HepG2 (cell line): Measurements from ENCODE around the gene POFUT1. TPM values are rescaled to one million over a fixed set of nuclear protein-coding genes. Genes with fewer than 3 reads are reported as not detected.
"Not testable (repeated sequence)": the region's sequence is repeated elsewhere in the genome, so short reads cannot be mapped to it uniquely, and the experiment has no call there.

Source experiments
- ATAC-seq: fragments of 200-7000 bp; cut with Tn5 transposase; 3 replicates; pipeline ENCODE4 v1.9.1; 2020; ENCODE audit warnings: mild to moderate bottlenecking, moderate library complexity
- BruUV-seq: library from RNA; stranded (reverse); fragments of 400-500 nt; replicated peaks from 2 replicates; lab custom pipeline; 2021; lab: Mats Ljungman, UMichigan
- CTCF ChIA-PET: fragments of 300-600 bp; formaldehyde crosslinking; extraction: SDS; loops from one replicate; lab custom pipeline; 2021; ENCODE audit warnings: low total read pairs, inconsistent platforms, low intra/inter-chr PET ratio; lab: Yijun Ruan, JAX
- POLR2A ChIA-PET: fragments of 350-600 bp; sonication (Branson Sonifier 250); formaldehyde crosslinking; loops from one replicate; lab custom pipeline; 2020; ENCODE audit warnings: antibody characterized with exemption, inconsistent platforms; lab: Yijun Ruan, JAX
- DNase-seq: peaks from one replicate; pipeline ENCODE4 v3.0.0-alpha.2; 2015; ENCODE audit warnings: low spot score
- FAIRE-seq: peaks from 3 replicates; lab custom pipeline; 2011; peaks lifted over from hg19 to GRCh38; lab: Jason Lieb, UNC
- H2AFZ ChIP-seq: one replicate; pipeline ENCODE4 v1.6.1; 2011; ENCODE audit warnings: low read length, inconsistent platforms
- H3K27ac ChIP-seq: fragments of 300-600 bp; 3 replicates; pipeline ENCODE4 v1.8.0; 2011; ENCODE audit warnings: mixed run types, mild to moderate bottlenecking, mixed read lengths, low read length, inconsistent platforms; ENCODE audit not compliant: insufficient read depth; ENCODE audit errors: extremely low read length
- H3K27me3 ChIP-seq, 2 experiments: fragments of 200-600 bp in 1 of 2; 2 replicates in 1 of 2; 3 replicates in 1 of 2; pipeline versions ENCODE4 v1.6.0 to v1.8.0; 2011; ENCODE audit warnings: low read length in 2 of 2, mild to moderate bottlenecking in 2 of 2, moderate library complexity in 2 of 2, inconsistent platforms in 1 of 2; ENCODE audit not compliant: insufficient read depth in 2 of 2, control insufficient read depth in 1 of 2
- H3K36me3 ChIP-seq, 2 experiments: fragments of 200-600 bp in 1 of 2; replicated peaks in 1 of 2; 2 replicates in 1 of 2; 3 replicates in 1 of 2; pipeline versions ENCODE4 v1.5.1 to v1.8.0; 2011; ENCODE audit warnings: low read length in 2 of 2, inconsistent platforms in 1 of 2; ENCODE audit not compliant: insufficient read depth in 2 of 2, control insufficient read depth in 1 of 2
- H3K4me1 ChIP-seq: 2 replicates; pipeline ENCODE4 v1.5.1; 2012; ENCODE audit warnings: low read length, inconsistent platforms; ENCODE audit not compliant: insufficient read depth
- H3K4me2 ChIP-seq: 2 replicates; pipeline ENCODE4 v1.6.0; 2011; ENCODE audit warnings: low read depth, low read length, inconsistent platforms
- H3K4me3 ChIP-seq, 3 experiments: fragments of 200-600 bp in 1 of 3; sonication (generic), shearing (Covaris generic) in 1 of 3; replicated peaks in 1 of 3; 2 replicates each; pipeline ENCODE4 v1.5.1; 2011 to 2016; ENCODE audit warnings: low read length in 3 of 3, inconsistent platforms in 2 of 3, low read depth in 2 of 3, mild to moderate bottlenecking in 2 of 3, control low read depth in 1 of 3, mixed read lengths in 1 of 3; ENCODE audit not compliant: insufficient read depth in 1 of 3
- H3K79me2 ChIP-seq: one replicate; pipeline ENCODE4 v1.6.1; 2011; ENCODE audit warnings: low read length, inconsistent platforms; ENCODE audit not compliant: insufficient read depth
- H3K9ac ChIP-seq: 2 replicates; pipeline ENCODE4 v1.6.0; 2011; ENCODE audit warnings: mild to moderate bottlenecking, low read depth, low read length, inconsistent platforms; ENCODE audit not compliant: insufficient read depth
- H3K9me3 ChIP-seq: 2 replicates; pipeline ENCODE4 v1.5.1; 2012; ENCODE audit warnings: mild to moderate bottlenecking, low read length
- H4K20me1 ChIP-seq: 2 replicates; pipeline ENCODE4 v1.6.0; 2011; ENCODE audit warnings: inconsistent platforms, mild to moderate bottlenecking, low read length, moderate library complexity; ENCODE audit not compliant: insufficient read depth
- MEF2D ChIP-seq: sonication (generic); formaldehyde crosslinking; IDR thresholded peaks from 2 replicates; pipeline ENCODE4 v1.5.1; 2020; ENCODE audit warnings: mild to moderate bottlenecking, missing genetic modification reagents
- NR2F2 ChIP-seq: IDR thresholded peaks from 2 replicates; pipeline ENCODE4 v1.6.1; 2012; ENCODE audit warnings: low read depth, inconsistent platforms, borderline replicate concordance
- POLR2G ChIP-seq: fragments of 200-400 bp; formaldehyde crosslinking; IDR thresholded peaks from 2 replicates; pipeline ENCODE4 v1.6.1; 2018; ENCODE audit warnings: mild to moderate bottlenecking, low read depth, low read length, moderate library complexity
- RBM22 ChIP-seq: fragments of 200-400 bp; formaldehyde crosslinking; optimal IDR thresholded peaks from 2 replicates; pipeline ENCODE3; 2017; ENCODE audit warnings: mild to moderate bottlenecking, low read length, moderate library complexity
- SAFB2 ChIP-seq: sonication (generic); formaldehyde crosslinking; IDR thresholded peaks from 2 replicates; pipeline ENCODE4 v1.5.1; 2020; ENCODE audit warnings: missing genetic modification reagents, low read depth, mild to moderate bottlenecking, borderline replicate concordance
- SIN3B ChIP-seq: fragments of 150-350 bp; IDR thresholded peaks from 2 replicates; pipeline ENCODE4 v1.6.1; 2014; ENCODE audit warnings: low read length
- SKI ChIP-seq: fragments of 450-650 bp; IDR thresholded peaks from one replicate; pipeline ENCODE4 v1.6.1; 2018; ENCODE audit warnings: mild to moderate bottlenecking; ENCODE audit not compliant: partially characterized antibody
- ZBTB26 ChIP-seq: IDR thresholded peaks from 2 replicates; pipeline ENCODE4 v1.6.1; 2016; ENCODE audit warnings: missing compliant biosample characterization, missing genetic modification reagents, borderline replicate concordance
- ZC3H13 ChIP-seq: sonication (generic); formaldehyde crosslinking; IDR thresholded peaks from 2 replicates; pipeline ENCODE4 v1.8.1; 2023; ENCODE audit warnings: mild to moderate bottlenecking, missing genetic modification reagents, moderate library complexity
- ZNF446 ChIP-seq: sonication (generic); formaldehyde crosslinking; IDR thresholded peaks from 2 replicates; pipeline ENCODE4 v1.5.0; 2020; ENCODE audit warnings: mild to moderate bottlenecking, missing genetic modification reagents
- ZNF768 ChIP-seq: sonication (generic); formaldehyde crosslinking; IDR thresholded peaks from 2 replicates; pipeline ENCODE4 v1.4.0; 2020; ENCODE audit warnings: missing genetic modification reagents
- ZNF883 ChIP-seq: sonication (generic); formaldehyde crosslinking; IDR thresholded peaks from 2 replicates; pipeline ENCODE4 v1.5.1; 2020; ENCODE audit warnings: mild to moderate bottlenecking, missing genetic modification reagents; ENCODE audit errors: not compliant biosample characterization
- WGBS: methylation state at CpG from one replicate; pipeline ENCODE4 v1.1.6; 2017; ENCODE audit warnings: low lambda C conversion rate; 5-methylcytosine and 5-hydroxymethylcytosine counted together
- in situ Hi-C: cut with HindIII; loops from 2 replicates; pipeline ENCODE4 v1.10.0; 2017; ENCODE audit warnings: low pct_unique_long_range_greater_than_20kb; ENCODE audit not compliant: extremely low pct_ligation_motif_present
- intact Hi-C: fragments of 100-400 bp; cut with micrococcal nuclease; formaldehyde crosslinking; loops from one replicate; pipeline ENCODE4 v1.10.0; 2022; ENCODE audit not compliant: unreplicated experiment
- polyA plus RNA-seq, 8 experiments: library from polyadenylated mRNA; depleted of rRNA in 3 of 8; stranded (reverse) in 7 of 8; unstranded in 1 of 8; fragments of >200 nt; fragmentation: Illumina TruSeq in 4 of 8; extraction: Trizol in 4 of 8; gene quantifications; 2 replicates each; pipeline versions ENCODE4 v1.2.1 to v1.2.3, GENCODE V29; 2011 to 2016; ENCODE audit warnings: low read depth in 4 of 8, missing spikeins in 1 of 8, mixed read lengths in 1 of 8; ENCODE audit not compliant: insufficient read depth in 1 of 8
- total RNA-seq, 5 experiments: library from RNA; depleted of rRNA; stranded (reverse); fragments of >200 nt; fragmentation: Illumina TruSeq; extraction: Trizol; gene quantifications; 2 replicates each; pipeline ENCODE4 v1.2.3, GENCODE V29; 2016; ENCODE audit warnings: low read depth in 1 of 5

Gene POFUT1
- total and polyA plus RNA-seq, 2 of the 13 experiments (the other 11 are each of a cell fraction or from before 2014, with no cell fraction given), result 35.5 to 58.3 TPM

GRCh38 chr20:32193336-32193735, 14.3 kb upstream of the POFUT1 start:
- FAIRE-seq, in situ Hi-C loops, H3K9me3 ChIP-seq, H3K4me2 ChIP-seq, ATAC-seq, DNase-seq, H2AFZ ChIP-seq, H3K79me2 ChIP-seq, BruUV-seq, H3K4me3 ChIP-seq, H3K27ac ChIP-seq: not testable (repeated sequence)
- H3K36me3 ChIP-seq, result peaks cover 34 to 51% of the 10 kb centered on the region in 2 experiments
- H4K20me1 ChIP-seq, result peaks cover 14% of the 10 kb centered on the region
- H3K4me1 ChIP-seq, result peaks cover 22% of the 10 kb centered on the region
- POLR2A ChIA-PET, result interaction anchor here (0.6 to 0.9 kb wide), 2 partner anchors 12 to 176 kb away, joined by 3 to 4 read pairs; no protein-coding TSS in a partner anchor
- TF ChIP-seq ZNF883 (CRISPR knock-in tag) (peak; percentile 17), RBM22 (peak; percentile 62), POLR2G (0 out of 2 replicates have a peak, but pooled peaks have one; percentile 30), ZNF446 (0 out of 2 replicates have a peak, but pooled peaks have one; percentile 47), ZC3H13 (CRISPR knock-in tag) (peak; percentile 86)
- TF ChIP-seq, all 625 proteins: peak for 5; not testable (repeated sequence) for 620
- CTCF ChIA-PET, H3K27me3 ChIP-seq, H3K9ac ChIP-seq, intact Hi-C loops: not testable (repeated sequence)
- WGBS, result 96% methylated on average over 5 of the region's 5 CpGs

GRCh38 chr20:32193996-32194395, 13.7 kb upstream of the POFUT1 start:
- Histone ChIP-seq H3K27ac (no peak overlapping the region), H3K4me1 (peaks cover 25% of the 10 kb centered on the region), H2AFZ (no peak overlapping the region), H3K9ac (no peak overlapping the region), H3K9me3 (no peaks in the 10 kb centered on the region), H3K4me3 (no peak overlapping the region), H3K4me2 (no peak overlapping the region), H3K79me2 (peaks cover 4% of the 10 kb centered on the region), H3K36me3 (peaks cover 38 to 57% of the 10 kb centered on the region in 2 experiments), H3K27me3 (no peaks in the 10 kb centered on the region), H4K20me1 (peaks cover 19% of the 10 kb centered on the region)
- TF ChIP-seq SKI (no peak), SIN3B (no peak), ZBTB26 (no peak), SAFB2 (CRISPR knock-in tag) (no peak), ZNF768 (CRISPR knock-in tag) (no peak), NR2F2 (no peak), MEF2D (no peak)
- WGBS, result 95% methylated on average over 6 of the region's 6 CpGs
- no peak for ATAC-seq
- BruUV-seq, result no TSS peak
- FAIRE-seq, result no peak
- in situ Hi-C loops, result no loop called here
- POLR2A ChIA-PET, result interaction anchor here (1.2 kb wide), 1 partner anchor 12 kb away, joined by 5 read pairs; no protein-coding TSS in a partner anchor
- DNase-seq, result no peak
- CTCF ChIA-PET, result no interaction called here
- intact Hi-C loops, result no loop called here
